NCI-H1694 (cell line): ENCODE measurements around the gene CNTLN.
A peak's percentile ranks its signal among the peaks of the same experiment; 100 is the strongest.
"Not testable (repeated sequence)": the region's sequence is repeated elsewhere in the genome, so short reads cannot be mapped to it uniquely, and the experiment has no call there.

Experiments
- DNase-seq: peaks from one replicate; lab custom pipeline; 2025; lab: John Stamatoyannopoulos, UW

CNTLN gene

GRCh38 chr9:17422994-17423680 is 288.3 kb downstream of the CNTLN start:
- DNase-seq, result no peak

GRCh38 chr9:17423681-17424011 is 288.8 kb downstream of the CNTLN start:
- no peak for DNase-seq

GRCh38 chr9:17425384-17425783 is 290.5 kb downstream of the CNTLN start:
- no peak for DNase-seq

DNA sequence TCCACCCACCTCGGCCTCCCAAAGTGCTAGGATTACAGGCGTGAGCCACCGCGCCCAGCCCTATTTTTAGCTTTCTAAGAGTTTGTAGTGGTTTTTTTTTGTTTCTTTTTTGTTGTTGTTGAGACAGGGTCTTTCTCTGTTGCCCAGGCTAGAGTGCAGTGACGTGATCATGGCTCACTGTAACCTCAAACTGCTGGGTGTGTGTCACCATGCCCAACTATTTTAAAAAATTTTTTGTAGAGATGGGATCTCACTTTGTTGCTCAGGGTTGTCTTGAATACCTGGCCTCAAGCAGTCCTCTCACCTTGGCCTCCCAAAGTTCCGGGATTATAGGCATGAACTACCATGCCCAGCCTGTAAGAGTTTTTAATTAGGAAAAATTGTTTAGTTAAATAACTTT is 298.7 kb downstream of the CNTLN start:
- DNase-seq, result no peak

- no peak for DNase-seq
These were observed 302.0 kb downstream of the CNTLN start for GRCh38 chr9:17436854-17437253.

- DNase-seq, result no peak
These were observed 303.0 kb downstream of the CNTLN start for GRCh38 chr9:17437813-17438212.

GRCh38 chr9:17445126-17445525 is 310.3 kb downstream of the CNTLN start:
- DNase-seq, result not testable (repeated sequence)

GRCh38 chr9:17453751-17454150 is 318.9 kb downstream of the CNTLN start:
- no peak for DNase-seq

DNA sequence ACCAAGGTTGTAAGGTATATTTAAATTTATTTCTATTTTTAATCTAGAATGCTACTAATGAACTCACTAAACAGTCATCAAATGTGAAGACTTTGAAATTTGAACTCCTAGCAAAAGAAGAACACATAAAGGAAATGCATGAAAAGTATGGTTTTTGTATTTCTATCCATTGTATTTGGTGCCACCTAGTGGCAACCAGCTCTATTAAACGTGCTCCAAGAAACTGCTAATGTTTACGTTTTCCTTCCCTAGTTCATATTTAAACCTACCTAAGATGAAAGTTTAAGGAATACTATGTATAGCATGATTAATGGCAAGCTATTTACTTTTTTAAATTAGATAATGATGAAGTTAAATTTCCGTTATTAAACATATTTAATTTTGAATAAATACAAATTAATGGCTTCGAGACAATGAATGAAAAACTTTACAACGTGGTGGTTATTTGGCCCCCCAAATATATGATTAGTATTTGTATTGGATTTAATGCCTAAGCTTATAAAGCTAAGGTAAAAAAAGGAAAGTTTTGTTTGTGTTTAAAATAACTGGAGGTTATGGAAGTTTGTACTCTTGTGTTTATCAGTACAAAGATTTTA is 328.1 kb downstream of the CNTLN start:
- peak; percentile 77 for DNase-seq

- no peak for DNase-seq
These were observed 335.4 kb downstream of the CNTLN start for GRCh38 chr9:17470036-17470813.

GRCh38 chr9:17472126-17472525 is 337.3 kb downstream of the CNTLN start:
- DNase-seq, result no peak

- no peak for DNase-seq
These were observed 341.6 kb downstream of the CNTLN start for GRCh38 chr9:17476401-17476800.

GRCh38 chr9:17477816-17478215 is 343.0 kb downstream of the CNTLN start:
- DNase-seq, result no peak

- no peak for DNase-seq
These were observed 346.1 kb downstream of the CNTLN start for GRCh38 chr9:17480966-17481365.

DNA sequence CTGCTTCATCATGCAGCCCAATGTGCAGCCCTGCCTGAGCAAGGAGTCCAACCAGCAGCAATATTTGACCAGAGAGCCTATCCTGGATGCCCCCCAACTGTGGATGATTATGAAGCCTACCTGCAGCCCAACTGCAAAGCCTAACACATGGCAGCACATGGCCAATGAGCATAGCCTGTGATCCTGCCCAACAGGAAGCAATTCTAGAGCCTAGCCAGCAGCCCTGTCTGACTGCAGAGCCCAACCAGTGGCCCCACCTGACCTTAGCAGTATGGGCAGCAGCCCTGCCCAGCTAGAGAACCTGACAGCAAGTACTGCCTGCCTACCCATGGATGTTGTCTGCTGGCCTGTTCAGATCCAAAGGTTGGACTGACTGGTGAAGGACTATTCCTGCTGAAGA is 346.7 kb downstream of the CNTLN start:
- no peak for DNase-seq

- no peak for DNase-seq
These were observed 350.1 kb downstream of the CNTLN start for GRCh38 chr9:17484906-17485305.

DNA sequence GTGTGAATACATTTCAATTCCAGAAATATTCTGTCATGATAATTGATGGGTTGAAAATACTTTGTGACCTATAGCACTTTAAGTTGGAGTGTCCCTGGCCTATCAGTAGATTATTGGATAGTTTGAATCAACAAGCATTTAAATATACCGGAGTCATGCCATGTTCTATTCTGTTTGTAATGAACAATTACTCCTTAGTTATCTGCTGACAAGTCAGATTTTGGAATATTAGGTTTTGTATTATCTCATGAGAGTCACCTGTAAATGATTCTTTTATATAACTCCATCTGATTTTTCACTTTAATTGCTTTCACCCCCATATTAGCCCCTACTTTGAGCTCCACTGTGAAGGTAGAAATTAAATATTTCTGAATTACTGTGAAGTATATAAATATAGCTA is 351.6 kb downstream of the CNTLN start:
- DNase-seq, result no peak

GRCh38 chr9:17487467-17487866 is 352.6 kb downstream of the CNTLN start:
- DNase-seq, result no peak

- DNase-seq, result no peak
These were observed 353.8 kb downstream of the CNTLN start for GRCh38 chr9:17488662-17489061.

- no peak for DNase-seq
These were observed 355.3 kb downstream of the CNTLN start for GRCh38 chr9:17490110-17490509.

GRCh38 chr9:17491780-17492179 is 356.9 kb downstream of the CNTLN start:
- DNase-seq, result no peak

DNA sequence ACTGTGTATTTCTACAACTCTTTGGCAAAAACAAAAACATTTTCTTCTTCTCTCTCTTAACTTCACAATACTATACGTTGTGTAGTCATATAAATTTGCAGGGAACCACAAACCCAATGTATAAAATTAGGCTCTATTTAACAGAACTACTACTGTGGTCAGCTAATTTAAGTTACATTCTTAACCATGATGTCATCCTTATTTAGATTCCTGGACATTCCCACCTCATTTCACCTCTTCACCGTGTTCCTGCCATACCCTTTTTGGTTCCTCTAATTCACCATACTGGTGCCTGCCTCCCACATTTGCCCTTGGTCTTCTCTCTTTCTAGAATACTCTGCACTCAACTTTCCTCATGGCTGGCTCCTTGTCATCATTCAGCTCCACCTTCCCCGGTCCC is 368.4 kb downstream of the CNTLN start:
- DNase-seq, result no peak

DNA sequence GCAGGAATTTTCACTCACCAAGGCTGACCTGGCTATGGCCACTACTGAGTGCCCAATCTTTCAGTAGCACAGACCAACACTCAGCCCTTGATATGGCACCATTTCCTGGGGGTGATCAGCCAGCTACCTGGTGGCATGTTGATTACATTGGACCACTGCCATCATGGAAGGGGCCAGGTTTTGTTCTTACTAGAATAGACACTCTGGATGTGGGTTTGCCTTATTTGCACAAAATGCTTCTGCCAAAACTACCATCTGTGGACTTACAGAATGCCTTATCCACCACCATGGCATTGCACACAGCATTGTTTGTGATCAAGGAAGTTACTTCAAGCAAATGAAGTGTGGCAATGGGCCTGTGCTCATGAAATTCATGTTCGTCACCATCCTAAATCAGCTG is 374.3 kb downstream of the CNTLN start:
- DNase-seq, result no peak
